ENCODE results near the gene PLXNB2.

DNA sequence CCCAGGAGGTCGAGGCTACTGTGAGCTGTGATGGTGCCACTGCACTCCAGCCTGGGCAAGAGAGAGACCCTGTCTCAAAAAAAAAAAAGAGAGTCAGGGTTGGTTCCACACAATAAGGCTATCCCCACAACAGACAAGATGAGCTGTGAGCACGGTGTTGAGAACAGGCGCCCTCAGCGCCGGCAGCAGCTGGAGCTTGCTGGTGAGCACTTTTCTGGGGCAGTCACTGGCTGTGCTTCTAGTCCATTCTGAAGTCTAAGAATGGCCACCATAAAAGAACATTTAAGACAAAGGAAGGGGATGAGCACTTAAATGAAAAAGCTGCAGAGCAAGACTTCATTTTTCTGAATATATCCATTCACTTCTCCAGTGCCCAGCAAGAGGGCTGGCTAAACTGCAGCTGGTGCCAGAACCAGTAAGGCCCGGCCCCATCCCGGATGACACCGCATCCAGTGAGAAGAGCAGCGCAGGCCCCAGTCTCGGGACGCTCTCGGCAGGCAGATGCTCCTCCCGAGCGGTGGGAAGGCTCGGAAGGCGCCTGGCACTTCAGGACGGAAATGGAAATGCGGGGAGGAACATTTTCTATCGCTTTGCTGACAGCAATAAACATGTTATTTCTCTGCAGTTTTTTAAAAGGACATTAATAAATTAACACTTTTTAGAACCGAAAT is 74.8 kb downstream of the PLXNB2 start:
- TF ChIP-seq, protein P1, sequence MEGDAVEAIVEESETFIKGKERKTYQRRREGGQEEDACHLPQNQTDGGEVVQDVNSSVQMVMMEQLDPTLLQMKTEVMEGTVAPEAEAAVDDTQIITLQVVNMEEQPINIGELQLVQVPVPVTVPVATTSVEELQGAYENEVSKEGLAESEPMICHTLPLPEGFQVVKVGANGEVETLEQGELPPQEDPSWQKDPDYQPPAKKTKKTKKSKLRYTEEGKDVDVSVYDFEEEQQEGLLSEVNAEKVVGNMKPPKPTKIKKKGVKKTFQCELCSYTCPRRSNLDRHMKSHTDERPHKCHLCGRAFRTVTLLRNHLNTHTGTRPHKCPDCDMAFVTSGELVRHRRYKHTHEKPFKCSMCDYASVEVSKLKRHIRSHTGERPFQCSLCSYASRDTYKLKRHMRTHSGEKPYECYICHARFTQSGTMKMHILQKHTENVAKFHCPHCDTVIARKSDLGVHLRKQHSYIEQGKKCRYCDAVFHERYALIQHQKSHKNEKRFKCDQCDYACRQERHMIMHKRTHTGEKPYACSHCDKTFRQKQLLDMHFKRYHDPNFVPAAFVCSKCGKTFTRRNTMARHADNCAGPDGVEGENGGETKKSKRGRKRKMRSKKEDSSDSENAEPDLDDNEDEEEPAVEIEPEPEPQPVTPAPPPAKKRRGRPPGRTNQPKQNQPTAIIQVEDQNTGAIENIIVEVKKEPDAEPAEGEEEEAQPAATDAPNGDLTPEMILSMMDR (IDR thresholded peaks at IDR 0.05), result no peak
- TF ChIP-seq POLR2A (IDR thresholded peaks at IDR 0.05), result no peak
